Measurements from ENCODE around the gene PLXNA3. TPM values are rescaled to one million over a fixed set of nuclear protein-coding genes. Genes with fewer than 3 reads are reported as not detected.

PLXNA3 gene
- total RNA-seq, 1 experiment from 2014 or later, result 128 TPM

- POLR2A ChIA-PET, result interaction anchor here (0.6 to 0.9 kb wide), 4 partner anchors 12 to 129 kb away, joined by 3 read pairs; no protein-coding TSS in a partner anchor
- BruUV-seq (replicated peaks), result no TSS peak
- Histone ChIP-seq H3K9me3 (ENCODE audit: control insufficient read depth, insufficient read depth, low read depth, low read length) (no peaks in the 10 kb centered on the region), H3K36me3 (ENCODE audit: control insufficient read depth, insufficient read depth, low read length) (no peaks in the 10 kb centered on the region; the same call in 1 of the 2 replicates), H3K4me1 (ENCODE audit: control insufficient read depth, insufficient read depth, low read length) (peaks cover 12% of the 10 kb centered on the region), H3K4me3 (ENCODE audit: low read depth in 2 of 2, low read length in 2 of 2) (peak overlapping the region; percentile 24 to 60), H3K27me3 (ENCODE audit: control insufficient read depth, insufficient read depth, low read length) (no peaks in the 10 kb centered on the region), H3K27ac (ENCODE audit: low read length) (peak overlapping the region; percentile 81)
- no peak for TF ChIP-seq TCF7L2 (IDR thresholded peaks at IDR 0.05; ENCODE audit: low read depth, low read length)
- TF ChIP-seq, protein P1, sequence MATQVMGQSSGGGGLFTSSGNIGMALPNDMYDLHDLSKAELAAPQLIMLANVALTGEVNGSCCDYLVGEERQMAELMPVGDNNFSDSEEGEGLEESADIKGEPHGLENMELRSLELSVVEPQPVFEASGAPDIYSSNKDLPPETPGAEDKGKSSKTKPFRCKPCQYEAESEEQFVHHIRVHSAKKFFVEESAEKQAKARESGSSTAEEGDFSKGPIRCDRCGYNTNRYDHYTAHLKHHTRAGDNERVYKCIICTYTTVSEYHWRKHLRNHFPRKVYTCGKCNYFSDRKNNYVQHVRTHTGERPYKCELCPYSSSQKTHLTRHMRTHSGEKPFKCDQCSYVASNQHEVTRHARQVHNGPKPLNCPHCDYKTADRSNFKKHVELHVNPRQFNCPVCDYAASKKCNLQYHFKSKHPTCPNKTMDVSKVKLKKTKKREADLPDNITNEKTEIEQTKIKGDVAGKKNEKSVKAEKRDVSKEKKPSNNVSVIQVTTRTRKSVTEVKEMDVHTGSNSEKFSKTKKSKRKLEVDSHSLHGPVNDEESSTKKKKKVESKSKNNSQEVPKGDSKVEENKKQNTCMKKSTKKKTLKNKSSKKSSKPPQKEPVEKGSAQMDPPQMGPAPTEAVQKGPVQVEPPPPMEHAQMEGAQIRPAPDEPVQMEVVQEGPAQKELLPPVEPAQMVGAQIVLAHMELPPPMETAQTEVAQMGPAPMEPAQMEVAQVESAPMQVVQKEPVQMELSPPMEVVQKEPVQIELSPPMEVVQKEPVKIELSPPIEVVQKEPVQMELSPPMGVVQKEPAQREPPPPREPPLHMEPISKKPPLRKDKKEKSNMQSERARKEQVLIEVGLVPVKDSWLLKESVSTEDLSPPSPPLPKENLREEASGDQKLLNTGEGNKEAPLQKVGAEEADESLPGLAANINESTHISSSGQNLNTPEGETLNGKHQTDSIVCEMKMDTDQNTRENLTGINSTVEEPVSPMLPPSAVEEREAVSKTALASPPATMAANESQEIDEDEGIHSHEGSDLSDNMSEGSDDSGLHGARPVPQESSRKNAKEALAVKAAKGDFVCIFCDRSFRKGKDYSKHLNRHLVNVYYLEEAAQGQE (IDR thresholded peaks at IDR 0.05; ENCODE audit: insufficient read depth in 1 of 2, low read depth in 2 of 2, low read length in 1 of 2), result no peak
- TF ChIP-seq POLR2AphosphoS5 (IDR thresholded peaks at IDR 0.05; ENCODE audit: low read depth, low read length), result peak; percentile 71; the same call in 1 of the 2 replicates
- no peak for TF ChIP-seq SIN3A (IDR thresholded peaks at IDR 0.05; ENCODE audit: borderline replicate concordance, insufficient read depth, low read depth, low read length)
- DNase-seq (ENCODE audit: low read depth, low spot score), result no peak
- peak; percentile 87 for ATAC-seq
- in situ Hi-C loops (cut with HindIII; ENCODE audit: low pct_unique_long_range_greater_than_20kb, low sequenced_read_pairs), result no loop called here
- intact Hi-C loops (cut with micrococcal nuclease; ENCODE audit: unreplicated experiment), result no loop called here
- CTCF ChIA-PET, result interaction anchor here (0.5 to 1.3 kb wide), 7 partner anchors 8 to 154 kb away, joined by 3 to 10 read pairs (median 5); no protein-coding TSS in a partner anchor
These were observed 69.0 kb downstream of the PLXNA3 start for GRCh38 chrX:154526901-154527675.

Small RNA genes lying within 50 kb of the gene (microRNA-seq; reads per million reads assigned to microRNA genes)
- gene MIR6858 (ENCODE audit: unreplicated experiment), result 10.5 reads per million, percentile 30 among the genes with 10 or more reads in this experiment

Other genes with a start within 250 kb of the PLXNA3 start
- gene OPN1MW2, start 238.5 kb upstream of the PLXNA3 start, total RNA-seq (2021; ENCODE audit: unreplicated experiment), result not detected
- gene OPN1MW3, start 200.7 kb upstream of the PLXNA3 start, total RNA-seq (2021; ENCODE audit: unreplicated experiment), result not detected
- not detected for gene TEX28, start 163.2 kb upstream of the PLXNA3 start, total RNA-seq (2021; ENCODE audit: unreplicated experiment)
- not detected for gene TKTL1, start 162.5 kb upstream of the PLXNA3 start, total RNA-seq (2021; ENCODE audit: unreplicated experiment)
- gene FLNA, start 83.6 kb upstream of the PLXNA3 start, total RNA-seq (2021; ENCODE audit: unreplicated experiment), result 920 TPM
- 178 TPM for gene EMD, start 79.0 kb upstream of the PLXNA3 start, total RNA-seq (2021; ENCODE audit: unreplicated experiment)
- 2,466 TPM for gene RPL10, start 59.9 kb upstream of the PLXNA3 start, total RNA-seq (2021; ENCODE audit: unreplicated experiment)
- gene DNASE1L1, start 49.0 kb upstream of the PLXNA3 start, total RNA-seq (2021; ENCODE audit: unreplicated experiment), result 60.4 TPM
- gene TAFAZZIN, start 46.7 kb upstream of the PLXNA3 start, total RNA-seq (2021; ENCODE audit: unreplicated experiment), result 113 TPM
- 221 TPM for gene ATP6AP1, start 29.6 kb upstream of the PLXNA3 start, total RNA-seq (2021; ENCODE audit: unreplicated experiment)
- 317 TPM for gene GDI1, start 21.1 kb upstream of the PLXNA3 start, total RNA-seq (2021; ENCODE audit: unreplicated experiment)
- gene FAM50A, start 14.1 kb upstream of the PLXNA3 start, total RNA-seq (2021; ENCODE audit: unreplicated experiment), result 225 TPM
- gene LAGE3, start 21.0 kb downstream of the PLXNA3 start, total RNA-seq (2021; ENCODE audit: unreplicated experiment), result 175 TPM
- gene UBL4A, start 28.3 kb downstream of the PLXNA3 start, total RNA-seq (2021; ENCODE audit: unreplicated experiment), result 65.4 TPM
- gene SLC10A3, start 32.3 kb downstream of the PLXNA3 start, total RNA-seq (2021; ENCODE audit: unreplicated experiment), result 64.1 TPM
- 88.8 TPM for gene FAM3A, start 58.0 kb downstream of the PLXNA3 start, total RNA-seq (2021; ENCODE audit: unreplicated experiment)
- 615 TPM for gene G6PD, start 88.6 kb downstream of the PLXNA3 start, total RNA-seq (2021; ENCODE audit: unreplicated experiment)
- gene IKBKG, start 89.3 kb downstream of the PLXNA3 start, total RNA-seq (2021; ENCODE audit: unreplicated experiment), result 76.3 TPM
- not detected for gene CTAG1A, start 126.9 kb downstream of the PLXNA3 start, total RNA-seq (2021; ENCODE audit: unreplicated experiment)
- not detected for gene CTAG1B, start 161.0 kb downstream of the PLXNA3 start, total RNA-seq (2021; ENCODE audit: unreplicated experiment)
- gene CTAG2, start 195.3 kb downstream of the PLXNA3 start, total RNA-seq (2021; ENCODE audit: unreplicated experiment), result not detected

All from Panc1 (cell line).